ENCODE results near the gene EGLN2.

DNA sequence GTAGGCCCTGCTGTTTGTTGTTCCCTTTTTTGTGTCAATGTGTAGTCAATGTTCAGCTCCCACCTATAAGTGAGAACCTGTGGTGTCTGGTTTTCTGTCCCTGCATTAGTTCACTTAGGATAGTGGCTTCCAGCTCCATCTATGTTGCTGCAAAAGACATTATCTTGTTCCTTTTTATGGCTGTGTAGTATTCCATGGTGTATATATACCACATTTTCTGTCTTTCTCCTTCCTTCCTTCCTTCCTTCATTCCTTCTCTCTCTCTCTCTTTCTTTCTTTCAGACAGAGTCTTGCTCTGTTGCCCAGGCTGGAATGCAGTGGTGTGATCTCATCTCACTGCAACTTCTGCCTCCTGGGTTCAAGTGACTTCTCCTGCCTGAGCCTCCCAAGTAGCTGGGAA lies 30.2 kb downstream of the EGLN2 start:
- TF ChIP-seq, protein P1, sequence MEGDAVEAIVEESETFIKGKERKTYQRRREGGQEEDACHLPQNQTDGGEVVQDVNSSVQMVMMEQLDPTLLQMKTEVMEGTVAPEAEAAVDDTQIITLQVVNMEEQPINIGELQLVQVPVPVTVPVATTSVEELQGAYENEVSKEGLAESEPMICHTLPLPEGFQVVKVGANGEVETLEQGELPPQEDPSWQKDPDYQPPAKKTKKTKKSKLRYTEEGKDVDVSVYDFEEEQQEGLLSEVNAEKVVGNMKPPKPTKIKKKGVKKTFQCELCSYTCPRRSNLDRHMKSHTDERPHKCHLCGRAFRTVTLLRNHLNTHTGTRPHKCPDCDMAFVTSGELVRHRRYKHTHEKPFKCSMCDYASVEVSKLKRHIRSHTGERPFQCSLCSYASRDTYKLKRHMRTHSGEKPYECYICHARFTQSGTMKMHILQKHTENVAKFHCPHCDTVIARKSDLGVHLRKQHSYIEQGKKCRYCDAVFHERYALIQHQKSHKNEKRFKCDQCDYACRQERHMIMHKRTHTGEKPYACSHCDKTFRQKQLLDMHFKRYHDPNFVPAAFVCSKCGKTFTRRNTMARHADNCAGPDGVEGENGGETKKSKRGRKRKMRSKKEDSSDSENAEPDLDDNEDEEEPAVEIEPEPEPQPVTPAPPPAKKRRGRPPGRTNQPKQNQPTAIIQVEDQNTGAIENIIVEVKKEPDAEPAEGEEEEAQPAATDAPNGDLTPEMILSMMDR (IDR thresholded peaks at IDR 0.05), result no peak
- TF ChIP-seq POLR2AphosphoS5 (IDR thresholded peaks at IDR 0.05; ENCODE audit: low read depth, low read length) (no peak), SIN3A (IDR thresholded peaks at IDR 0.05; ENCODE audit: borderline replicate concordance, insufficient read depth, low read depth, low read length) (no peak), TCF7L2 (IDR thresholded peaks at IDR 0.05; ENCODE audit: low read depth, low read length) (no peak)
- TF ChIP-seq, protein P2, sequence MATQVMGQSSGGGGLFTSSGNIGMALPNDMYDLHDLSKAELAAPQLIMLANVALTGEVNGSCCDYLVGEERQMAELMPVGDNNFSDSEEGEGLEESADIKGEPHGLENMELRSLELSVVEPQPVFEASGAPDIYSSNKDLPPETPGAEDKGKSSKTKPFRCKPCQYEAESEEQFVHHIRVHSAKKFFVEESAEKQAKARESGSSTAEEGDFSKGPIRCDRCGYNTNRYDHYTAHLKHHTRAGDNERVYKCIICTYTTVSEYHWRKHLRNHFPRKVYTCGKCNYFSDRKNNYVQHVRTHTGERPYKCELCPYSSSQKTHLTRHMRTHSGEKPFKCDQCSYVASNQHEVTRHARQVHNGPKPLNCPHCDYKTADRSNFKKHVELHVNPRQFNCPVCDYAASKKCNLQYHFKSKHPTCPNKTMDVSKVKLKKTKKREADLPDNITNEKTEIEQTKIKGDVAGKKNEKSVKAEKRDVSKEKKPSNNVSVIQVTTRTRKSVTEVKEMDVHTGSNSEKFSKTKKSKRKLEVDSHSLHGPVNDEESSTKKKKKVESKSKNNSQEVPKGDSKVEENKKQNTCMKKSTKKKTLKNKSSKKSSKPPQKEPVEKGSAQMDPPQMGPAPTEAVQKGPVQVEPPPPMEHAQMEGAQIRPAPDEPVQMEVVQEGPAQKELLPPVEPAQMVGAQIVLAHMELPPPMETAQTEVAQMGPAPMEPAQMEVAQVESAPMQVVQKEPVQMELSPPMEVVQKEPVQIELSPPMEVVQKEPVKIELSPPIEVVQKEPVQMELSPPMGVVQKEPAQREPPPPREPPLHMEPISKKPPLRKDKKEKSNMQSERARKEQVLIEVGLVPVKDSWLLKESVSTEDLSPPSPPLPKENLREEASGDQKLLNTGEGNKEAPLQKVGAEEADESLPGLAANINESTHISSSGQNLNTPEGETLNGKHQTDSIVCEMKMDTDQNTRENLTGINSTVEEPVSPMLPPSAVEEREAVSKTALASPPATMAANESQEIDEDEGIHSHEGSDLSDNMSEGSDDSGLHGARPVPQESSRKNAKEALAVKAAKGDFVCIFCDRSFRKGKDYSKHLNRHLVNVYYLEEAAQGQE (IDR thresholded peaks at IDR 0.05; ENCODE audit: insufficient read depth in 1 of 2, low read depth in 2 of 2, low read length in 1 of 2), result no peak
